HepG2 (cell line): ENCODE data around the gene COLQ. TPM values are rescaled to one million over a fixed set of nuclear protein-coding genes. Genes with fewer than 3 reads are reported as not detected.
"Not testable (repeated sequence)": the region's sequence is repeated elsewhere in the genome, so short reads cannot be mapped to it uniquely, and the experiment has no call there.

Source experiments
- ATAC-seq: fragments of 200-7000 bp; cut with Tn5 transposase; 3 replicates; pipeline ENCODE4 v1.9.1; 2020; ENCODE audit warnings: mild to moderate bottlenecking, moderate library complexity
- BruUV-seq: library from RNA; stranded (reverse); fragments of 400-500 nt; replicated peaks from 2 replicates; lab custom pipeline; 2021; lab: Mats Ljungman, UMichigan
- CTCF ChIA-PET: fragments of 300-600 bp; formaldehyde crosslinking; extraction: SDS; loops from one replicate; lab custom pipeline; 2021; ENCODE audit warnings: low total read pairs, inconsistent platforms, low intra/inter-chr PET ratio; lab: Yijun Ruan, JAX
- POLR2A ChIA-PET: fragments of 350-600 bp; sonication (Branson Sonifier 250); formaldehyde crosslinking; loops from one replicate; lab custom pipeline; 2020; ENCODE audit warnings: antibody characterized with exemption, inconsistent platforms; lab: Yijun Ruan, JAX
- DNase-seq: peaks from one replicate; pipeline ENCODE4 v3.0.0-alpha.2; 2015; ENCODE audit warnings: low spot score
- FAIRE-seq: peaks from 3 replicates; lab custom pipeline; 2011; peaks lifted over from hg19 to GRCh38; lab: Jason Lieb, UNC
- H2AFZ ChIP-seq: one replicate; pipeline ENCODE4 v1.6.1; 2011; ENCODE audit warnings: low read length, inconsistent platforms
- H3K27ac ChIP-seq: fragments of 300-600 bp; 3 replicates; pipeline ENCODE4 v1.8.0; 2011; ENCODE audit warnings: mixed run types, mild to moderate bottlenecking, mixed read lengths, low read length, inconsistent platforms; ENCODE audit not compliant: insufficient read depth; ENCODE audit errors: extremely low read length
- H3K27me3 ChIP-seq, 2 experiments: fragments of 200-600 bp in 1 of 2; 2 replicates in 1 of 2; 3 replicates in 1 of 2; pipeline versions ENCODE4 v1.6.0 to v1.8.0; 2011; ENCODE audit warnings: low read length in 2 of 2, mild to moderate bottlenecking in 2 of 2, moderate library complexity in 2 of 2, inconsistent platforms in 1 of 2; ENCODE audit not compliant: insufficient read depth in 2 of 2, control insufficient read depth in 1 of 2
- H3K36me3 ChIP-seq, 2 experiments: fragments of 200-600 bp in 1 of 2; replicated peaks in 1 of 2; 2 replicates in 1 of 2; 3 replicates in 1 of 2; pipeline versions ENCODE4 v1.5.1 to v1.8.0; 2011; ENCODE audit warnings: low read length in 2 of 2, inconsistent platforms in 1 of 2; ENCODE audit not compliant: insufficient read depth in 2 of 2, control insufficient read depth in 1 of 2
- H3K4me1 ChIP-seq: 2 replicates; pipeline ENCODE4 v1.5.1; 2012; ENCODE audit warnings: low read length, inconsistent platforms; ENCODE audit not compliant: insufficient read depth
- H3K4me2 ChIP-seq: 2 replicates; pipeline ENCODE4 v1.6.0; 2011; ENCODE audit warnings: low read depth, low read length, inconsistent platforms
- H3K4me3 ChIP-seq, 3 experiments: fragments of 200-600 bp in 1 of 3; sonication (generic), shearing (Covaris generic) in 1 of 3; replicated peaks in 1 of 3; 2 replicates each; pipeline ENCODE4 v1.5.1; 2011 to 2016; ENCODE audit warnings: low read length in 3 of 3, inconsistent platforms in 2 of 3, low read depth in 2 of 3, mild to moderate bottlenecking in 2 of 3, control low read depth in 1 of 3, mixed read lengths in 1 of 3; ENCODE audit not compliant: insufficient read depth in 1 of 3
- H3K79me2 ChIP-seq: one replicate; pipeline ENCODE4 v1.6.1; 2011; ENCODE audit warnings: low read length, inconsistent platforms; ENCODE audit not compliant: insufficient read depth
- H3K9ac ChIP-seq: 2 replicates; pipeline ENCODE4 v1.6.0; 2011; ENCODE audit warnings: mild to moderate bottlenecking, low read depth, low read length, inconsistent platforms; ENCODE audit not compliant: insufficient read depth
- H3K9me3 ChIP-seq: 2 replicates; pipeline ENCODE4 v1.5.1; 2012; ENCODE audit warnings: mild to moderate bottlenecking, low read length
- H4K20me1 ChIP-seq: 2 replicates; pipeline ENCODE4 v1.6.0; 2011; ENCODE audit warnings: inconsistent platforms, mild to moderate bottlenecking, low read length, moderate library complexity; ENCODE audit not compliant: insufficient read depth
- ELF1 ChIP-seq: sonication (generic); formaldehyde crosslinking; IDR thresholded peaks from 2 replicates; pipeline ENCODE4 v1.4.0; 2020; ENCODE audit warnings: missing genetic modification reagents
- ELF3 ChIP-seq: IDR thresholded peaks from 2 replicates; pipeline ENCODE4 v1.6.1; 2016; ENCODE audit warnings: missing genetic modification reagents, missing compliant biosample characterization
- HDAC2 ChIP-seq: sonication (generic); formaldehyde crosslinking; IDR thresholded peaks from 2 replicates; pipeline ENCODE4 v1.4.0; 2020; ENCODE audit warnings: missing genetic modification reagents
- HNF4A ChIP-seq: sonication (generic); formaldehyde crosslinking; IDR thresholded peaks from 2 replicates; pipeline ENCODE4 v1.4.0; 2020; ENCODE audit warnings: missing genetic modification reagents
- IKZF5 ChIP-seq: IDR thresholded peaks from 2 replicates; pipeline ENCODE4 v1.6.1; 2018; ENCODE audit warnings: missing genetic modification reagents, mild to moderate bottlenecking, missing compliant biosample characterization
- KLF13 ChIP-seq: sonication (generic); formaldehyde crosslinking; IDR thresholded peaks from 2 replicates; pipeline ENCODE4 v1.4.0; 2020; ENCODE audit warnings: mild to moderate bottlenecking, missing genetic modification reagents
- NR2F1 ChIP-seq, 2 experiments: fragments of 450-650 bp in 1 of 2; formaldehyde crosslinking in 1 of 2; IDR thresholded peaks; 2 replicates each; pipeline versions ENCODE4 v1.5.0 to v1.6.1; 2016 to 2020; ENCODE audit warnings: mild to moderate bottlenecking in 1 of 2, missing compliant biosample characterization in 1 of 2, missing genetic modification reagents in 1 of 2, moderate library complexity in 1 of 2
- PPARG ChIP-seq: conservative IDR thresholded peaks from 2 replicates; pipeline ENCODE4 v1.6.1; 2016; ENCODE audit warnings: missing biosample characterization, missing genetic modification reagents
- RXRB ChIP-seq: IDR thresholded peaks from 2 replicates; pipeline ENCODE4 v1.6.1; 2016; ENCODE audit warnings: borderline replicate concordance, missing genetic modification reagents, missing compliant biosample characterization
- TCF7 ChIP-seq: sonication (generic); IDR thresholded peaks from 2 replicates; pipeline ENCODE4 v1.6.1; 2016; ENCODE audit warnings: antibody characterized with exemption, low read depth
- ZNF33A ChIP-seq: sonication (generic); formaldehyde crosslinking; IDR thresholded peaks from 2 replicates; pipeline ENCODE4 v1.5.1; 2020; ENCODE audit warnings: missing genetic modification reagents, mild to moderate bottlenecking, moderate library complexity, borderline replicate concordance
- WGBS: methylation state at CpG from one replicate; pipeline ENCODE4 v1.1.6; 2017; ENCODE audit warnings: low lambda C conversion rate; 5-methylcytosine and 5-hydroxymethylcytosine counted together
- in situ Hi-C: cut with HindIII; loops from 2 replicates; pipeline ENCODE4 v1.10.0; 2017; ENCODE audit warnings: low pct_unique_long_range_greater_than_20kb; ENCODE audit not compliant: extremely low pct_ligation_motif_present
- intact Hi-C: fragments of 100-400 bp; cut with micrococcal nuclease; formaldehyde crosslinking; loops from one replicate; pipeline ENCODE4 v1.10.0; 2022; ENCODE audit not compliant: unreplicated experiment
- polyA plus RNA-seq, 8 experiments: library from polyadenylated mRNA; depleted of rRNA in 3 of 8; stranded (reverse) in 7 of 8; unstranded in 1 of 8; fragments of >200 nt; fragmentation: Illumina TruSeq in 4 of 8; extraction: Trizol in 4 of 8; gene quantifications; 2 replicates each; pipeline versions ENCODE4 v1.2.1 to v1.2.3, GENCODE V29; 2011 to 2016; ENCODE audit warnings: low read depth in 4 of 8, missing spikeins in 1 of 8, mixed read lengths in 1 of 8; ENCODE audit not compliant: insufficient read depth in 1 of 8
- total RNA-seq, 5 experiments: library from RNA; depleted of rRNA; stranded (reverse); fragments of >200 nt; fragmentation: Illumina TruSeq; extraction: Trizol; gene quantifications; 2 replicates each; pipeline ENCODE4 v1.2.3, GENCODE V29; 2016; ENCODE audit warnings: low read depth in 1 of 5

Gene COLQ
- total and polyA plus RNA-seq, 2 of the 13 experiments (the other 11 are each of a cell fraction or from before 2014, with no cell fraction given): 0.31 to 0.46 TPM

- ATAC-seq (peak; percentile 37; the same call in 2 of the 3 replicates), FAIRE-seq (no peak), DNase-seq (no peak)
- Histone ChIP-seq H3K9ac (no peak overlapping the region), H2AFZ (no peak overlapping the region), H3K79me2 (no peaks in the 10 kb centered on the region), H3K27ac (no peak overlapping the region), H3K9me3 (no peaks in the 10 kb centered on the region), H3K4me2 (no peak overlapping the region), H4K20me1 (no peaks in the 10 kb centered on the region), H3K27me3 (no peaks in the 10 kb centered on the region), H3K4me3 (no peak overlapping the region), H3K4me1 (peaks cover 7% of the 10 kb centered on the region), H3K36me3 (no peaks in the 10 kb centered on the region)
- in situ Hi-C loops: no loop called here
- intact Hi-C loops: no loop called here
- TF ChIP-seq NR2F1 (CRISPR knock-in tag; IDR thresholded peaks at IDR 0.05) (no peak), ZNF33A (CRISPR knock-in tag) (no peak)
- POLR2A ChIA-PET: no interaction called here
- CTCF ChIA-PET: no interaction called here
- BruUV-seq: no TSS peak
- 10% methylated on average over 4 of the region's 4 CpGs for WGBS
Measured at GRCh38 chr3:15460891-15461531, 60.5 kb downstream of the COLQ start.

- POLR2A ChIA-PET: no interaction called here
- H2AFZ ChIP-seq: no peak overlapping the region
Measured at GRCh38 chr3:15458212-15458780, 63.2 kb downstream of the COLQ start.

GRCh38 chr3:15456915-15457314 lies 64.6 kb downstream of the COLQ start:
- H3K27me3 ChIP-seq, in situ Hi-C loops, H3K79me2 ChIP-seq, H3K36me3 ChIP-seq, H3K9me3 ChIP-seq, POLR2A ChIA-PET, H3K9ac ChIP-seq, H4K20me1 ChIP-seq, BruUV-seq, H2AFZ ChIP-seq, H3K27ac ChIP-seq, H3K4me3 ChIP-seq, DNase-seq, H3K4me2 ChIP-seq, FAIRE-seq, ATAC-seq, CTCF ChIA-PET, intact Hi-C loops, H3K4me1 ChIP-seq: not testable (repeated sequence)
- WGBS: 73% methylated on average over 10 of the region's 10 CpGs

More at GRCh38 chr3:15458212-15458780, 63.2 kb downstream of the COLQ start:
- ATAC-seq (peak; percentile 43), FAIRE-seq (no peak), DNase-seq (peak; percentile 12)
- Histone ChIP-seq H3K9me3 (no peaks in the 10 kb centered on the region), H3K27me3 (no peaks in the 10 kb centered on the region), H3K36me3 (no peaks in the 10 kb centered on the region), H3K4me1 (peaks cover 7% of the 10 kb centered on the region), H3K79me2 (no peaks in the 10 kb centered on the region), H3K4me3 (no peak overlapping the region; a peak in 1 of 6 replicates), H3K27ac (no peak overlapping the region), H3K4me2 (peak overlapping the region; percentile 48), H4K20me1 (no peaks in the 10 kb centered on the region), H3K9ac (no peak overlapping the region)
- no TSS peak for BruUV-seq
- in situ Hi-C loops: no loop called here
- intact Hi-C loops: no loop called here
- no peak for TF ChIP-seq IKZF5 (CRISPR knock-in tag)
- TF ChIP-seq TCF7: 0 out of 2 replicates have a peak, but pooled peaks have one; percentile 3
- 0 out of 2 replicates have a peak, but pooled peaks have one; percentile 33 for TF ChIP-seq RXRB (CRISPR knock-in tag)
- TF ChIP-seq KLF13: no peak
- peak; percentile 56 for TF ChIP-seq ELF1 (CRISPR knock-in tag)
- TF ChIP-seq ELF3: peak; percentile 60; the same call in 1 of the 2 replicates
- TF ChIP-seq HNF4A (CRISPR knock-in tag): peak; percentile 64
- TF ChIP-seq PPARG: peak; percentile 62
- TF ChIP-seq HDAC2 (CRISPR knock-in tag): 0 out of 2 replicates have a peak, but pooled peaks have one; percentile 17
- WGBS: 35% methylated on average over 7 of the region's 7 CpGs
- CTCF ChIA-PET: no interaction called here
